ENCODE measurements around the gene MLC1. TPM values are rescaled to one million over a fixed set of nuclear protein-coding genes. Genes with fewer than 3 reads are reported as not detected.

The MLC1 gene
- total RNA-seq, 1 experiment from 2014 or later: not detected

GRCh38 chr22:50063589-50064393, 21.4 kb downstream of the MLC1 start:
- DNase-seq (ENCODE audit: low read depth): no peak
- in situ Hi-C loops (cut with HindIII; ENCODE audit: low pct_unique_long_range_greater_than_20kb, low sequenced_read_pairs): no loop called here

GRCh38 chr22:50062509-50063135, 22.6 kb downstream of the MLC1 start:
- in situ Hi-C loops (cut with HindIII; ENCODE audit: low pct_unique_long_range_greater_than_20kb, low sequenced_read_pairs): no loop called here
- DNase-seq (ENCODE audit: low read depth): no peak

GRCh38 chr22:50061824-50062355, 23.3 kb downstream of the MLC1 start:
- no peak for DNase-seq (ENCODE audit: low read depth)
- in situ Hi-C loops (cut with HindIII; ENCODE audit: low pct_unique_long_range_greater_than_20kb, low sequenced_read_pairs): no loop called here

GRCh38 chr22:50061141-50061823, 23.9 kb downstream of the MLC1 start:
- no peak for DNase-seq (ENCODE audit: low read depth)
- in situ Hi-C loops (cut with HindIII; ENCODE audit: low pct_unique_long_range_greater_than_20kb, low sequenced_read_pairs): no loop called here

DNA sequence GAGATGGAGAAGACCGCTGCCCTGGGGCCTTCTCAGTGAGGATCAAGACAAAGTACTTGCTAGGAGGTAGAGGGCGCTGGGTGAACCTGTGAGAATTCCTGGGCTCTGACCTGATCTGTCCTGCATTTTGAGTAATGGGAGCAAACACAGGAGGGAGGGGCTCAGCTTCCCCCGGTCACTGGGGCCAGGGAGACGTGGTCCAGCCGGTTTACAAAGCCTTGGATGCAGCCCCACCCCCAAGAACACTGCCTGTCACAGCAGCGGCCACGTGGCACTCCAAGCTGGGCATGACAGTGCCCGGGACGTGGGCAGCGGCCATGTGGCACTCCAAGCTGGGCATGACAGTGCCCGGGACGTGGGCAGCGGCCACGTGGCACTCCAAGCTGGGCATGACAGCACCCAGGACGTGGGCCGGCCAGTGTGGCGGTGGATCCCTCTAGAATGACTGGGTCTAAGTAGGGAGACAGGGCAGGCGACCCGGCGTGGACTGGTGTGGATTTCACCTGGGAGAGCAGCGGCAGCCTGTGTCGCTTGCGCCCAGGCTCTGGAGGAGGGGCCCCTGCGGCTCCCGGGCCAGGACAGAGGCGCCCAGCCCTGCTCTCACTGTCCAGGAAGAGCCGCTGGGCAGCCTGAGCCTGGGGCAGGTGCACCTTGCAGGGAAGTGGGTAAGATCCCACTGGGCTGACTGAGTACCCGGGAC, 24.6 kb downstream of the MLC1 start:
- DNase-seq (ENCODE audit: low read depth): no peak
- in situ Hi-C loops (cut with HindIII; ENCODE audit: low pct_unique_long_range_greater_than_20kb, low sequenced_read_pairs): no loop called here

- DNase-seq (ENCODE audit: low read depth): no peak
- in situ Hi-C loops (cut with HindIII; ENCODE audit: low pct_unique_long_range_greater_than_20kb, low sequenced_read_pairs): no loop called here
Observed at GRCh38 chr22:50059881-50060262, 25.4 kb downstream of the MLC1 start.

DNA sequence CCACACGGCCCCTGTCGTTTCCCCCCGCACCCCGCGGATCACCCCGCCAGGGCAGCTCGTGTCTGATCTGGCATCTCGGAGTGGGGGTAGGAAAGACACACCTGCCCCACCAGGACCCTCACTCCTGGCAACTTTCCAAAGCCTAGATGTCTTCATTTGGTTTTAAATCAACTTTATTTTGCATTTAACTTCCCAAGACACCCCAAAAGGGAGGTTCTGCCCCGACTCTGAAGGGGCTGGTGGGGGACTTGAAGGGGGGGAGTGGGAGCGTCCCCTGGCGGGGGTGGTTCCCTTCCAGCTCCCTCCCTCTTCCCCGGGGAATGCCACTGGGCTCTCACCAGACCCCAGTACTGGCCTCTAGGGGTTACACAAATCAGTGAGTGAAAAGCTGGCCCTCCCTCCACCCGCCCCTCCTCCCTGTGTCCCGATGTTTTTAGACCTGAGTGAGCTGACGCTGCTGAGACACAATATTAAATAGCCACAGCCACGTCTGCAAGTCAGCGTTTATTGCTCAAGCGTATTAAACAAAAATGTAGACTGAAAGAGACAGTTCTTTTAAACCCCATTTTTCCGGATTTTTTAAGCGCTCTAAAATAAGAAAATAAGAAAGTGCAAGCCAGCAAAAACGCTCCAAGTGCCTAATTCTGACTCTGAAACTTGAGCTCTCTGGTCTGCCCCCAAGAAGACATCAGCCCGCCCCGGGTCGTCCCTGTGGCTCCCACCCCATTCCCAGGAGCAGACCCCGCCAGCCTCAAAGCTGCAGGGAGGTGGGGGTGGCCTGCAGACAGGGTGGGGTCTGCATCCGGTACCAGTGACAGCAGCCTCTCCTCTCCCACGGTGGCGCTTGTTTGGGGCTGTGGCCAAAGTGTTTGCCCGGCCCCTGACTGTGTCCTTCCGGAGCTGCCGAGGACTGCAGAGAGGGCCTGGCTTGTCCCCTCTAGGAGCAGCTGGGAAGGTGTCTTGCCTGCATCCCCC, 26.0 kb downstream of the MLC1 start:
- in situ Hi-C loops (cut with HindIII; ENCODE audit: low pct_unique_long_range_greater_than_20kb, low sequenced_read_pairs): no loop called here
- no peak for DNase-seq (ENCODE audit: low read depth)

DNA sequence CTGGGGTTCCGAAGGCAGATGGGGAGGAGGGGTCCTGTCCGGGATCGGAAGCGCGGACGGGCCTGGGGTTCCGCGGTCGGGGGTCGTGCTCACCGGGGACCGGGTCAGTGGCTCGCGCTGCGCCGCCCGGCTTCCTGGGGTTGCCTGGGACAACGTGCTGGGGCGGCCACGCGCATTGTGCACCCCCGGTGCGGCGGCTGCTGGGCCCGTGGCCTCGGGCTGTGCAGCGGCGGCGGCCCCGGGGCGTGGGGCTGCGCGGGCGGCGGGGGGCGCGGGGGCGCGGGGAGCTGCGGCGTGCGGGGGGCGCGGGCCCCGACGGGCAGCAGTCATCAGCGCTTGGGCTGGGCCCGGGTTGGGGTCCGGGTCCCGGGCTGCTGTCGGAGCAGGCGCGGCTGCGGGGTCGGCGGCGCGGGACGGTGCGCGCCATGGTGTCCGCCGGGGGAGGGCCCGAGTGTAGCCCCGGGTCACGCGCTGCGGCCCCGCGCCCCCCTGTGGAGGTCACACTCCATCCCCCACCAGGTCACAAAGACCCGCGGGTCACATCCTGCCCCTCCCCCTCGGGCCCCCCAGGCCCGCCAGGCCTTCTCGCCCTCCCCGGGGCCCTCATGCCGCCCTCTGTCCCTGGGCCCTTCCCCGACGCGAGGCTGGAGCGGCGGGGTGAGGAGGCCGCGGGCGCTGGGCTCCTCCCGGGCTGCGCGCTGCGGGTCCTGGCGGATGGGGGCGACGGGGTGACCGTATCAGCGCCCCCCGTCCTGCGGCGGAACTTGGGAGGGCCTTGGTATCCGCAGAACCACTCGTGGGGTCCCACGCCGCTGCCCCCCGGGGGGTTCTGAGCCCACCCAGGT, 26.9 kb downstream of the MLC1 start, which contains the start of gene TTLL8:
Gene TTLL8, minus strand, starts transcription at position 238 of the 845 bp plus-strand sequence.
- no peak for DNase-seq (ENCODE audit: low read depth)
- in situ Hi-C loops (cut with HindIII; ENCODE audit: low pct_unique_long_range_greater_than_20kb, low sequenced_read_pairs): no loop called here

GRCh38 chr22:50057278-50058060, 27.8 kb downstream of the MLC1 start:
- in situ Hi-C loops (cut with HindIII; ENCODE audit: low pct_unique_long_range_greater_than_20kb, low sequenced_read_pairs): no loop called here
- DNase-seq (ENCODE audit: low read depth): no peak

GRCh38 chr22:50056214-50056972, 28.8 kb downstream of the MLC1 start:
- in situ Hi-C loops (cut with HindIII; ENCODE audit: low pct_unique_long_range_greater_than_20kb, low sequenced_read_pairs): no loop called here
- DNase-seq (ENCODE audit: low read depth): no peak

DNA sequence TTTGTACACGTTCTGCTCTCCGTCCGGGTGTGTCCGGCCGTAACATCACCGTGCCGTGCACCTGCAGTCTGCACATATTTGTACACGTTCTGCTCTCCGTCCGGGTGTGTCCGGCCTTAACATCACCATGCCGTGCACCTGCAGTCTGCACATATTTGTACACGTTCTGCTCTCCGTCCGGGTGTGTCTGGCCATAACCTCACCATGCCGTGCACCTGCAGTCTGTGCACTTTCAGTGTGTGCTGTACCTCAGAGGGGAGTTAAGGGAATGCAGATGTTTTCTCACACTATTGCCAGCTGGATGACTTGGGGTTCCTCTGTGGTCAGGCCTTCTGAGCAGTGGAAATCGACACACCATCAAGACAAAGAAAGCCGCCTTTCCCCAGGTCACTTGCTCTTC, 31.4 kb downstream of the MLC1 start:
- DNase-seq (ENCODE audit: low read depth): no peak
- in situ Hi-C loops (cut with HindIII; ENCODE audit: low pct_unique_long_range_greater_than_20kb, low sequenced_read_pairs): no loop called here

DNA sequence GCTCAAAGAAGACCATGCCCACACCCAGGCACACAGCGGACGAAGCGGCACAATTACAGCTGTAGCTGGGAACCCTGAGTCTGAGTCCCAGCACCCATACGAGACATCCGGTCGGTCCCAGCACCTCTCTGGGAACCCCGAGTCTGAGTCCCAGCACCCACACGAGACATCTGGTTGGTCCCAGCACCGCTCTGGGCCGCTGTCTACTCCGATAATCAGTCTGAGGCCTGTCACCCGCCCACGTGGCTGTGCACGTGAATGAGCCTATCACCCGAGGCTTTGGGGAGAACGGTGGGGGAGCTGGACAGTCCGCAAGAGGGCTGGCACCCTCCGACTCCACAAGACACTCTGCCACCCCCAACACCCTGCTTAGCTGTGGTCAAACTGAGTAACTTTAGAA, 33.3 kb downstream of the MLC1 start:
- no peak for DNase-seq (ENCODE audit: low read depth)
- in situ Hi-C loops (cut with HindIII; ENCODE audit: low pct_unique_long_range_greater_than_20kb, low sequenced_read_pairs): no loop called here

DNA sequence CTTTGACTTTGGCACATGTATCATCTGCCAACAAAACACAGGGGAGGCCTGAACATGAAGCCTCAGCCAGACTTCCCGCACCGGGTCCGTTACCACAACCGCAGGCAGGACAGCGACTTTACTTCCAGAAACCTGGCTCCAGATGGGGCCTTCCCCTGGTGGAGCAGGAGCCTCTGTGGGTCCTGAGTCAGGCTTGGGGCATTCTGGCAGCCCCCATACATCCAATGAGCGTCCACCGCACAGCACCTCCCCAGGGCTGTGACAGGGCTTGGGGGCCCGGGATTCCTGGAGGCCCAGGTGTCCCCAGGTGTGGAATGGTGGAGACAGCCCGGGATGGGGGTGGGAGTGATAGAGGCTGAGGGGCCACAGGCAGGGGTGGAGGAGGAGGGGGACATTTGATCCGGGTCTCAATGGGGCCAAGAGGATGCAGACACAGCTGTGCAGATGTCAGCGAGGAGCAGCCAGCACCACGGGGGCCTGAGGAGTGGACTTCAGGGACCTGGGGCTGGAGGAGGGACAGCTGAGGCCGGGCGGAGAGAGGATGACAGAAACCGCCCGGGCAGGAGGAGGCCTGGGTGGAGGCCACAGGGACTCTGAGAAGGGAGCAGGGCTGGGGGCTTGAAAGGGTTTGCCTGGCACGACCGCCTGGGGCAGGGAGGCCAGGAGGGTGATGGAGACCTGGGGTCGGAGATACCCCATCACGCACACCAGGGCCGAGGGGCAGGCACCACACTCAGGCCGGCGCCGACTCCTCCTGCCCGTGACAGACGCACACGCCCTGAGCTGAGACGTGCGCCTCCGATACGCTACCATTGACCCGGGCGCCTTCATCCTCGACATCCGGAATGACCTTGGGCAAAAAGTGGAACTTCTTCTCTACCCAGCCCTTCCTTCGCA, 35.7 kb downstream of the MLC1 start:
- no peak for DNase-seq (ENCODE audit: low read depth)
- in situ Hi-C loops (cut with HindIII; ENCODE audit: low pct_unique_long_range_greater_than_20kb, low sequenced_read_pairs): no loop called here

DNA sequence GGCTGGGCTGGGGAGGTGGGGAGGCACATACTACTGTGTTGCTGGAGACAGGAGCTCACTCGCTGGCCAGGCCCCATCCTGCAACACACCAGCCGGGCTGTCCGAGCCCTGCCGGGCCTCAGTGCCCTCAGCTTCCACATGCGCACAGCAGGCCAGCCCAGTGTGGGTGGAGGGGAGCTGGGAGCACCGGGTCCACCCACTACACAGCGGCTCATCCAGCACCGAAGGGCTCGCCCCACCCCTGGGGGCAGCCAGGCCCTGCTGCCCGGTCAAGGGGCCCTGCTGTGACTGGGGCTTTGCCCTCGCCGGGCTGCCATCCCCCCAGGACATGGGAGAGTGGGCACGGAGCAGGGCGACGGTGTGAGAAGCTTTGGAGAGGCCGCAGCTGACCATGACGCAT, 36.4 kb downstream of the MLC1 start:
- no peak for DNase-seq (ENCODE audit: low read depth)
- in situ Hi-C loops (cut with HindIII; ENCODE audit: low pct_unique_long_range_greater_than_20kb, low sequenced_read_pairs): no loop called here
